Dendritic cell treated with granulocyte-macrophage colony-stimulating factor and Interleukin-4, amounts not matched to agents 40 ng/mL and 50 ng/mL, for 4 days (primary cell): ENCODE results near the gene BROX.
A peak's percentile ranks its signal among the peaks of the same experiment; 100 is the strongest.

Experiments
- H3K27ac Mint-ChIP-seq: one replicate; pipeline ENCODE4 v1.8.0; 2022; ENCODE audit warnings: mild to moderate bottlenecking, mixed read lengths
- H3K27me3 Mint-ChIP-seq: one replicate; pipeline ENCODE4 v1.8.0; 2022; ENCODE audit warnings: mild to moderate bottlenecking, mixed read lengths
- H3K36me3 Mint-ChIP-seq: one replicate; pipeline ENCODE4 v1.8.0; 2022; ENCODE audit warnings: low read depth, mixed read lengths
- H3K4me1 Mint-ChIP-seq: one replicate; pipeline ENCODE4 v1.8.0; 2022; ENCODE audit warnings: low read depth, mixed read lengths
- H3K4me3 Mint-ChIP-seq: one replicate; pipeline ENCODE4 v1.8.0; 2022; ENCODE audit warnings: mild to moderate bottlenecking, moderate library complexity, mixed read lengths
- H3K9me3 Mint-ChIP-seq: one replicate; pipeline ENCODE4 v1.8.0; 2022; ENCODE audit warnings: mixed read lengths
- intact Hi-C: fragments of 100-400 bp; cut with micrococcal nuclease; formaldehyde crosslinking; loops from one replicate; pipeline ENCODE4 v1.15.0; 2022

BROX gene

DNA sequence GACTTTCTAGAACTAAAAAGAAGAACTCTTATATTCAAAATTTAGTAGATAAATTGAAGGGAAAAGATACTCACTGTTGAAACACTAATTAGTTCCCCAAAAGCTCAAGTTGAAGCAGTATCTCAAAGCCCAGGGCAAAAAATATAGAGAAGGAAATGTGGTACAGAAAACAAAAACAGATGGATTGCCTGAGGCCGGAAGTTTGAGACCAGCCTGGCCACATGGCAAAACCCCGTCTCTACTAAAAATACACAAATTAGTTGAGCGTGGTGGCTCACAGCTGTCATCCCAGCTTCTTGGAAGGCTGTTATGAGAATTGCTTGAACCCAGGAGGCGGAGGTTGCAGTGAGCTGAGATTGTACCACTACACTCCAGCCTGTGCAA lies 60.6 kb downstream of the BROX start:
- peak overlapping the region; percentile 75 for H3K27ac Mint-ChIP-seq
- peaks cover 5% of the 10 kb centered on the region for H3K27me3 Mint-ChIP-seq
- peaks cover 17% of the 10 kb centered on the region for H3K9me3 Mint-ChIP-seq
- peaks cover 5% of the 10 kb centered on the region for H3K4me1 Mint-ChIP-seq
- intact Hi-C loops: no loop called here
- peak overlapping the region; percentile 37 for H3K4me3 Mint-ChIP-seq
- no peaks in the 10 kb centered on the region for H3K36me3 Mint-ChIP-seq

DNA sequence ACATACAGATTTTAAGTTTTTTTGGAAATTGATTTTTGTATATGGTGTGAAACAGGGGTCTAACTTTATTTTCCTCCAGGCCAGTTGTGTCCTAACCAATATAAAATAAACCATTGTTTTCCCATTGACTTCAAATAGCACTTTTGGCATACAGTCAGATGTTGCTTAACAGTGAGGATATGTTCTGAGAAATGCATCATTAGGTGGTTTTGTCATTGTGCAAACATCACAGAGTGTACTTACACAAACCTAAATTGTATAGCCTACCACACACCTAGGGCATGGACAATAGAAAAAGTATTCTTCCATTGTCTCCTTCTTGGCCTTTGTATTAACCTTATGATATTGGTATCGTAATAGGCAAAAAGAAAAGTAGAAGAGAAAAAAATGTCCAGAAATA lies 65.1 kb downstream of the BROX start:
- H3K36me3 Mint-ChIP-seq: no peaks in the 10 kb centered on the region
- H3K4me3 Mint-ChIP-seq: no peak overlapping the region
- intact Hi-C loops: no loop called here
- H3K27ac Mint-ChIP-seq: no peak overlapping the region
- H3K9me3 Mint-ChIP-seq: peaks cover 12% of the 10 kb centered on the region
- no peaks in the 10 kb centered on the region for H3K4me1 Mint-ChIP-seq
- peaks cover 8% of the 10 kb centered on the region for H3K27me3 Mint-ChIP-seq

DNA sequence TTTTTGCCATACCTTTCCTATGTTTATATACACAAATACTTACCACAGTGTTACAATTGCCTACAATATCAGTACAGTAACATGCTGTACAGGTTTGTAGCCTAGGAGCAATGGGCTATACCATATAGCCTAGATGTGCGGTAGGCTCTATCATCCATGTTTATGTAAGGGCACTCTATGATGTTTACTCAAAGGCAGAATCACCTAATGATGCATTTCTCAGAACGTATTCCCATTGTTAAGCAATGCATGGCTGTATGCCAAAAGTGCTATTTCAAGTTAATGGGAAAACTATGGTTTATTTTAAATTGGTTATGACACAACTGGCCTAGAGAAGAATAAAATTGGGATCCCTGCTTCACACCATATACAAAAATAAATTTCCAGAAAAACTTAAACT lies 65.6 kb downstream of the BROX start:
- intact Hi-C loops: no loop called here
- H3K36me3 Mint-ChIP-seq: no peaks in the 10 kb centered on the region

GRCh38 chr1:222781251-222781650 lies 68.9 kb downstream of the BROX start:
- Mint-ChIP-seq H3K9me3 (peaks cover 12% of the 10 kb centered on the region), H3K4me3 (no peak overlapping the region)

More for the DNA sequence above, 65.6 kb downstream of the BROX start:
- H3K27ac Mint-ChIP-seq: no peak overlapping the region
- no peak overlapping the region for H3K4me3 Mint-ChIP-seq
- peaks cover 12% of the 10 kb centered on the region for H3K9me3 Mint-ChIP-seq
- peaks cover 8% of the 10 kb centered on the region for H3K27me3 Mint-ChIP-seq
- no peaks in the 10 kb centered on the region for H3K4me1 Mint-ChIP-seq

DNA sequence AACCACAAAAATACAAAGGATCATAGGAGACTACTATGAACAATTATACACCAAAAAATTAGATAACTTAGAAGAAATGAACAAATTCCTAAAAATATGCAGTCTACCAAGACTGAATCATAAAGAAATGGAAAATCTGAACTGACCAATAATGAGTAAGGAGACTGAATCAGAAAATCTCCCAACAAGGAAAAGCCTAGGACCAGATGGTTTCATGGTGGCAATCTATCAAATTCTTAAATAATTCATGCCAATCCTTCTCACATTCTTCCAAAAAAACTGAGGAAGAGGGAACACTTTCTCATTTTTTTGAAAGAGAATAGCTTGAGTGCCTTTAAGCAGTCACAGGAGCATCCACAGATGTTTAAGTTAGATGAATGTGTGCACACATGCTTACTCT lies 70.7 kb downstream of the BROX start:
- H3K36me3 Mint-ChIP-seq: no peaks in the 10 kb centered on the region
- H3K27ac Mint-ChIP-seq: no peak overlapping the region
- H3K27me3 Mint-ChIP-seq: peaks cover 15% of the 10 kb centered on the region
- peaks cover 18% of the 10 kb centered on the region for H3K4me1 Mint-ChIP-seq
- intact Hi-C loops: no loop called here
- H3K9me3 Mint-ChIP-seq: peaks cover 12% of the 10 kb centered on the region
- no peak overlapping the region for H3K4me3 Mint-ChIP-seq

More at GRCh38 chr1:222781251-222781650, 68.9 kb downstream of the BROX start:
- no peaks in the 10 kb centered on the region for H3K36me3 Mint-ChIP-seq
- H3K4me1 Mint-ChIP-seq: peaks cover 12% of the 10 kb centered on the region
- H3K27ac Mint-ChIP-seq: no peak overlapping the region
- peaks cover 15% of the 10 kb centered on the region for H3K27me3 Mint-ChIP-seq
- intact Hi-C loops: no loop called here

GRCh38 chr1:222784371-222784770 lies 72.0 kb downstream of the BROX start:
- no peaks in the 10 kb centered on the region for H3K36me3 Mint-ChIP-seq
- peaks cover 18% of the 10 kb centered on the region for H3K4me1 Mint-ChIP-seq
- H3K9me3 Mint-ChIP-seq: peaks cover 12% of the 10 kb centered on the region
- no peak overlapping the region for H3K4me3 Mint-ChIP-seq
- H3K27me3 Mint-ChIP-seq: peaks cover 15% of the 10 kb centered on the region
- intact Hi-C loops: no loop called here
- no peak overlapping the region for H3K27ac Mint-ChIP-seq
